HFFc6 (cell line): ENCODE results near the gene GLT8D1. TPM values are rescaled to one million over a fixed set of nuclear protein-coding genes. Genes with fewer than 3 reads are reported as not detected.
"Not testable (repeated sequence)": the region's sequence is repeated elsewhere in the genome, so short reads cannot be mapped to it uniquely, and the experiment has no call there.

ENCODE experiments used
- DNase-seq: peaks from one replicate; pipeline ENCODE4 v3.0.0-alpha.2; 2018
- H3K27ac Mint-ChIP-seq: 2 replicates; pipeline ENCODE4 v1.8.0; 2020; ENCODE audit warnings: mild to moderate bottlenecking, mixed read lengths
- H3K27me3 Mint-ChIP-seq: 2 replicates; pipeline ENCODE4 v1.8.0; 2021; ENCODE audit warnings: mild to moderate bottlenecking, moderate library complexity, mixed read lengths; ENCODE audit not compliant: insufficient read depth
- H3K36me3 Mint-ChIP-seq: 2 replicates; pipeline ENCODE4 v1.8.0; 2021; ENCODE audit warnings: low read depth, mixed read lengths
- H3K4me1 Mint-ChIP-seq: 2 replicates; pipeline ENCODE4 v1.8.0; 2020; ENCODE audit warnings: low read depth, mixed read lengths
- H3K4me3 Mint-ChIP-seq: 2 replicates; pipeline ENCODE4 v1.8.0; 2020; ENCODE audit warnings: mild to moderate bottlenecking, moderate library complexity, mixed read lengths
- H3K9me3 Mint-ChIP-seq: 2 replicates; pipeline ENCODE4 v1.8.0; 2020; ENCODE audit warnings: mild to moderate bottlenecking, mixed read lengths
- total RNA-seq, 6 experiments: library from RNA; stranded (reverse); fragmentation: NEBNext Ultra II Directional; extraction: Animal tissue kit (Norgen Biotek cat#: 25700); gene quantifications; 2 replicates in 1 of 6; 3 replicates in 5 of 6; pipeline ENCODE4 v1.2.3, GENCODE V29; 2021
- TF ChIP-seq, protein P1 (sequence below): fragments of 200-600 bp; sonication (generic); IDR thresholded peaks from 2 replicates; pipeline ENCODE4 v1.5.0; 2021; ENCODE audit warnings: antibody characterized with exemption, mild to moderate bottlenecking

GLT8D1 gene
- total RNA-seq, 6 experiments from 2014 or later, result 72.6 to 90.9 (median 88.5) TPM

DNA sequence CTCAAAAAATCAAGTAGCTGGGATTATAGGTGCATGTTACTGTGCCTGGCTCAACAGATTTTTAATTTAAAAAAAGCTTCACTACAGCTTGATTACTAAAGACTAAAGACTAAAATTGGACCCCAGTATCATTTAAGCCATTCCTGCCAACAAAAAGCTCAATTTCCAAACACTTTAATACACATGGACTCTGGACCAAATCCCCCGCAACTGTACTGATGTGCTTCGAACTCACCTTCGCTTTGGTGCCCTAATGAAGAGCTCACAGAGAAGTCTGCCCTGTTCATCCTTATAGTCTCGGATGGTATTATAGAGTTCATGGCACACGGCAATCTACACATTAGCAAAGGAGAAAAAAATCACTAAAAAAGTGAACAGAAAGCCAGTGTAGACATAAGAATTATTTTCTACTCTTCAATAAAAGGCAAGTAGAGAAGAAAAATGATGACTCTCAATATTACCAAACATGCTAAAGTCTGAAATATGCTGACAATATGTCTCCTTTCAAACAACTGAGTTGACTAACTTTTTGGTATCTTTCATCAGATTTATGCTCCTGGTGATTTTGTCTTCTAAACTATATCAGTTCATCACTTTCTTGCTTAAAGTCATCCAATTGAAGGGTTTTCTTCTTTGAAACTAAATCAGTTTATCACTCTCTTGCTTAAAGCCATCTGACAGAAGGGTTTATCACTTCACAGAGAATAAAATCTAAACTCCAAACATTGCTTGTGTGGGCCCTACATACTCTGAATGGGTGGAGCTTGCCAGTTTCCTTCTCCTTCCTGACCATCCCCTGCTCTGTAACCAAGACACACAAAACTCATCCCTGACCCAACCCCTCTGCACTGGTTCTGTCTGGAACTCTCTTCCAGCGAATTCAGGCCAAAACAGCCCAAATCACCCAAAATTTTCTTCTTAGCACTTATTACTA is 27.1 kb downstream of the GLT8D1 start:
- DNase-seq, result no peak
- no peaks in the 10 kb centered on the region for H3K9me3 Mint-ChIP-seq
- peaks cover 42% of the 10 kb centered on the region for H3K36me3 Mint-ChIP-seq
- no peaks in the 10 kb centered on the region; the same call in none of the 2 replicates for H3K27me3 Mint-ChIP-seq
- TF ChIP-seq, protein P1, sequence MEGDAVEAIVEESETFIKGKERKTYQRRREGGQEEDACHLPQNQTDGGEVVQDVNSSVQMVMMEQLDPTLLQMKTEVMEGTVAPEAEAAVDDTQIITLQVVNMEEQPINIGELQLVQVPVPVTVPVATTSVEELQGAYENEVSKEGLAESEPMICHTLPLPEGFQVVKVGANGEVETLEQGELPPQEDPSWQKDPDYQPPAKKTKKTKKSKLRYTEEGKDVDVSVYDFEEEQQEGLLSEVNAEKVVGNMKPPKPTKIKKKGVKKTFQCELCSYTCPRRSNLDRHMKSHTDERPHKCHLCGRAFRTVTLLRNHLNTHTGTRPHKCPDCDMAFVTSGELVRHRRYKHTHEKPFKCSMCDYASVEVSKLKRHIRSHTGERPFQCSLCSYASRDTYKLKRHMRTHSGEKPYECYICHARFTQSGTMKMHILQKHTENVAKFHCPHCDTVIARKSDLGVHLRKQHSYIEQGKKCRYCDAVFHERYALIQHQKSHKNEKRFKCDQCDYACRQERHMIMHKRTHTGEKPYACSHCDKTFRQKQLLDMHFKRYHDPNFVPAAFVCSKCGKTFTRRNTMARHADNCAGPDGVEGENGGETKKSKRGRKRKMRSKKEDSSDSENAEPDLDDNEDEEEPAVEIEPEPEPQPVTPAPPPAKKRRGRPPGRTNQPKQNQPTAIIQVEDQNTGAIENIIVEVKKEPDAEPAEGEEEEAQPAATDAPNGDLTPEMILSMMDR, result no peak
- peak overlapping the region; percentile 50 for H3K27ac Mint-ChIP-seq
- peaks cover 38% of the 10 kb centered on the region for H3K4me1 Mint-ChIP-seq
- H3K4me3 Mint-ChIP-seq, result no peak overlapping the region

DNA sequence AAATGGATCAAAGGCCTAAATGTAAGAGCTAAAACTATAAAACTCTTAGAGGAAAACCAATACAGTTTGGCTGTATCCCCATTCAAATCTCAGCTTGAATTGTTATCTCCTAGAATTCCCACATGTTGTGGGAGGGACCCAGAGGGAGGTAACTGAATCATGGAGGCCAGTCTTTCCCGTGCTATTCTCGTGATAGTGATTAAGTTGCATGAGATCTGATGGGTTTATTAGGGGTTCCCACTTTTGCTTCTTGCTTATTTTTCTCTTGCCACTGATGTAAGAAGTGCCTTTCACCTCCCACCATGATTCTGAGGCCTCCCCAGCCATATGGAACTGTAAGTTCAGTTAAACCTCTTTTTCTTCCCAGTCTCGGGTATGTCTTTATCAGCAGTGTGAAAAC is 29.4 kb downstream of the GLT8D1 start:
- not testable (repeated sequence) for H3K4me3 Mint-ChIP-seq, H3K9me3 Mint-ChIP-seq, DNase-seq, H3K27me3 Mint-ChIP-seq
- H3K36me3 Mint-ChIP-seq, result peaks cover 52% of the 10 kb centered on the region
- peaks cover 37% of the 10 kb centered on the region for H3K4me1 Mint-ChIP-seq
- H3K27ac Mint-ChIP-seq, result peak overlapping the region; percentile 0; the same call in 1 of the 2 replicates

DNA sequence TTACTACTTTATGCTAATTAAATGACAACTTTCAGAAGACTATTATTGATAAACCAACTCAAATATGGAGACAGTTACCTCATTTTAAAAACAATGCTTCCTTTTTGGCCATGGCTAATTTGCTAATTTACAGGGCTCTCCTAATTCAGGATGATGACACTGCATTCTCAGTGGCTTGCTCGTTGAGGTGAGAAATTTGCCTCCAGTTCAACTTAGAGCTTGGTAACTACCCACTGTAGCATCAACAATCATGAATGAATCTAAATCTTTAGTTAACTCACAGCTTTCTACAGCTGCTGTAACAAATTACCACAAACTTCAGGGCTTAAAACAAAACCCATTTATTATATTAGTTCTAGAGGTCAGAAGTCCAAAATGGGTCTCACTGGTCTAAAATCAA is 33.9 kb downstream of the GLT8D1 start:
- TF ChIP-seq, protein P1, result no peak
- peaks cover 48% of the 10 kb centered on the region for H3K36me3 Mint-ChIP-seq
- no peaks in the 10 kb centered on the region; the same call in none of the 2 replicates for H3K27me3 Mint-ChIP-seq
- H3K4me3 Mint-ChIP-seq, result peak overlapping the region; percentile 74
- no peak for DNase-seq
- peaks cover 48% of the 10 kb centered on the region for H3K4me1 Mint-ChIP-seq
- peak overlapping the region; percentile 99 for H3K27ac Mint-ChIP-seq
- H3K9me3 Mint-ChIP-seq, result no peaks in the 10 kb centered on the region

DNA sequence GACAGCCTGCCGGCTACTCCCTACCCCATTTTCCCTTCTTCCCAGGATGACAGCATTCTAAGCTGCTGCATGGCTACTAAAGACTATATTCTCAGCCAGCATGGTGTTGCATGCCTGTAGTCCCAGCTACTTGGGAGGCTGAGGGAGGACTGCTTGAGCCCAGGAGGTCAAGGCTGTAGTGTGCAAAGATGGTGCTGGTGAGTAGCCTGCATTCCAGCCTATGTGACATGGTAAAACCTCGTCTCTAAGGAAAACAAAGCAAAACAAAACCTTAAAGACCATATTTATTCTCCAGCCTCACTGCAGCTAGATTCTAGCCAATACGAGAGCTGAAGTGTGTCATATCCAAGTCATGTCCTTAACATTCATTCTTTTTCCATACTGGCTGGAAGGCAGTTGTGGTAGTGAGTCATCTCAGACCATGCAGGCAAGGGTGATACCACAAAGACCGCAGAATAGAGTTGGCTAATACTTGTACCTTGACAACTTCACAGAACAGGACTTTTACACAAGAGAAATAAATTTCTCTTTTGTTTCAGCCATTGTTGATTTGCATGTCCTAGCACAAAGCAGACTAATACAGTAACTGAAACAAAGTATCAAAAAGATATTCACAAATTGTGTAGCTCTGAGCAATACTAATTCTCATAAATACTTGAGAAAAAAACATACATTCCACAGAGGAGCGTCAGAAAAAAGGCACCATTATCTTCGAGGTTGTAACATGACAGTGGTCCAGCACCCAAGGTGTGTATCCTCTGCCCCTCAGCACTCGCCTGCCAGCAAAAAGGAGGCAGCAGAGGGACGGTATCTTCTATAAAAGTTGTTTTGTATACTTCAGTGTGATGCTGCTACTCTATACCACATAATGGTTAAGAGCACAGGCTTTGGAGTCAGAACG is 34.7 kb downstream of the GLT8D1 start:
- Mint-ChIP-seq H3K4me3 (peak overlapping the region; percentile 83), H3K27ac (peak overlapping the region; percentile 99), H3K36me3 (peaks cover 41% of the 10 kb centered on the region), H3K27me3 (no peaks in the 10 kb centered on the region; the same call in none of the 2 replicates), H3K4me1 (peaks cover 48% of the 10 kb centered on the region), H3K9me3 (no peaks in the 10 kb centered on the region)
- TF ChIP-seq, protein P1, result no peak
- DNase-seq, result peak; percentile 100

DNA sequence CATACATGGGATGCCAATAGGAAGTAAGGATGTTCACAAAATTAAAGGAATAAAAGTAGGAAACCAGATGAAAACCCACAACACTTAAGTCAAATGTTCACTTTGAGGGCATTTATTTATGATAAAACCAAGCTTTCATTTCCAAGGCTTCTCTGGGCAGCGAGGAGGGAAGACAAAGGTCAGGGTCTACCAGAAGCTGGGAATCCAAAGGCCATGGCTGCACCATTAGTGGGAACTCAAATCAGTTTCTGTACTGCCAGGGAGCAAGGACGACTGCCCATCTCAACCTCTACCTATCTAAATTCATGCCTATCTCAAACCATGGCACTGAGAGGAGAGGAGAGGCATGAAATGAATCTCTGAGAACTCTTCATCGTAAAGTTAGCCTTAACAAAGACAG is 42.5 kb downstream of the GLT8D1 start:
- H3K4me3 Mint-ChIP-seq, result no peak overlapping the region
- DNase-seq, result no peak
- H3K9me3 Mint-ChIP-seq, result no peaks in the 10 kb centered on the region
- H3K27ac Mint-ChIP-seq, result no peak overlapping the region
- H3K36me3 Mint-ChIP-seq, result peaks cover 28% of the 10 kb centered on the region
- peaks cover 4% of the 10 kb centered on the region; the same call in 1 of the 2 replicates for H3K4me1 Mint-ChIP-seq
- TF ChIP-seq, protein P1, result no peak
- H3K27me3 Mint-ChIP-seq, result no peaks in the 10 kb centered on the region; the same call in none of the 2 replicates
